Ovary (tissue), 9 donors: ENCODE measurements around the gene KDM2A. TPM values are rescaled to one million over a fixed set of nuclear protein-coding genes. Genes with fewer than 3 reads are reported as not detected.

Experiments
- DNase-seq, 5 donors: peaks; one replicate each; pipeline ENCODE4 v3.0.0-alpha.2; 2019 to 2020
- H3K27ac ChIP-seq, 2 donors: fragments of 200-600 bp; one replicate each; pipeline versions ENCODE4 v1.5.1 to v1.8.0; 2019 to 2022
- H3K27me3 ChIP-seq: fragments of 200-600 bp; one replicate; pipeline ENCODE4 v1.8.0; 2022
- H3K36me3 ChIP-seq: fragments of 200-600 bp; sonication (generic); one replicate; pipeline ENCODE4 v1.5.1; 2019
- H3K4me1 ChIP-seq: one replicate; pipeline ENCODE4 v1.8.1; 2013; ENCODE audit warnings: mild to moderate bottlenecking, moderate library complexity; ENCODE audit not compliant: insufficient read depth
- H3K4me3 ChIP-seq: fragments of 200-600 bp; sonication (generic); one replicate; pipeline ENCODE4 v1.5.1; 2017
- H3K9me3 ChIP-seq, 2 donors: fragments of 200-600 bp in 1 of 2; sonication (generic) in 1 of 2; one replicate each; pipeline versions ENCODE4 v1.5.1 to v1.8.1; 2013 to 2019; ENCODE audit warnings: mild to moderate bottlenecking in 1 of 2, moderate library complexity in 1 of 2
- CTCF ChIP-seq, 3 donors: fragments of 450-650 bp in 2 of 3; fragments of 200-600 bp in 1 of 3; IDR thresholded peaks; one replicate each; pipeline versions ENCODE4 v1.5.1 to v1.8.0; 2016 to 2022; ENCODE audit warnings: antibody characterized with exemption in 3 of 3, mild to moderate bottlenecking in 1 of 3
- EP300 ChIP-seq: sonication (generic); formaldehyde crosslinking; IDR thresholded peaks from one replicate; pipeline ENCODE4 v1.6.1; 2017; ENCODE audit warnings: antibody characterized with exemption
- POLR2A ChIP-seq: fragments of 450-650 bp; IDR thresholded peaks from one replicate; pipeline ENCODE4 v1.6.1; 2017; ENCODE audit warnings: antibody characterized with exemption, mild to moderate bottlenecking, moderate library complexity
- WGBS, 3 donors: extraction: QIAGEN DNeasy Blood & Tissue Kit in 1 of 3; methylation state at CpG; one replicate each; pipeline versions ENCODE4 v1.1.5 to v1.1.7; 2013 to 2017; 5-methylcytosine and 5-hydroxymethylcytosine counted together
- intact Hi-C, 4 donors: fragments of 100-400 bp; cut with DNase I; formaldehyde crosslinking; loops; one replicate each; pipeline versions ENCODE4 v1.11.0 to v1.15.1; 2022 to 2023
- polyA plus RNA-seq, 2 donors: library from polyadenylated mRNA; stranded (reverse); fragments of 200-250 nt in 1 of 2; fragments of 350-450 nt in 1 of 2; fragmentation: Illumina TruSeq in 1 of 2; extraction: RNeasy Lipid Tissue Mini Kit (QIAGEN cat#74804) in 1 of 2; gene quantifications; one replicate each; pipeline ENCODE4 v1.2.3, GENCODE V29; 2013 to 2014
- total RNA-seq, 7 donors: library from RNA; depleted of rRNA in 2 of 7; stranded (reverse); fragments of >200 nt in 2 of 7; fragmentation: NEBNext Ultra II Directional in 3 of 7; extraction: Animal tissue kit (Norgen Biotek cat#: 25700) in 3 of 7; gene quantifications; one replicate each; pipeline versions ENCODE4 v1.1.0 to v1.2.4, GENCODE V29; 2016 to 2023
- donor health status: DM: no; HTN: no; CAD: no; lungs with moderate emphysema.
- donor health status: DM: no; HTN: no; CAD: no.
- donor health status: Bipolar disorder and iron deficiency.
- donor health status: DM: yes; HTN: yes; CAD: no.
- donor health status: DM: no; HTN: no; CAD: no.
- donor health status: DM: yes; HTN: yes; CAD: no.

The KDM2A gene
- total and polyA plus RNA-seq, 9 donors, result 33.5 to 76.9 (median 53.0) TPM

GRCh38 chr11:67268081-67268961, 149.3 kb downstream of the KDM2A start:
- TF ChIP-seq CTCF (IDR thresholded peaks at IDR 0.05) (no peak), EP300 (no peak), POLR2A (no peak)
- Histone ChIP-seq H3K4me1 (peaks cover 31% of the 10 kb centered on the region), H3K36me3 (no peaks in the 10 kb centered on the region), H3K27me3 (no peaks in the 10 kb centered on the region), H3K4me3 (peak overlapping the region; percentile 17), H3K27ac (no peak overlapping the region), H3K9me3 (no peaks in the 10 kb centered on the region)
- DNase-seq, result peak in 1 of 5 donors; percentile 21
- intact Hi-C loops, result loop anchor here in 1 of 4 donors (5.0 kb wide), 1 partner anchor 49 kb away; no protein-coding TSS in a partner anchor
- 61 to 67% (median 63%) methylated on average over 21 of the region's 21 CpGs for WGBS, 3 donors

- peaks cover 34% of the 10 kb centered on the region for H3K4me1 ChIP-seq
- no peak overlapping the region for H3K27ac ChIP-seq
- H3K36me3 ChIP-seq, result no peaks in the 10 kb centered on the region
- intact Hi-C loops, result loop anchor here in 1 of 4 donors (5.0 kb wide), 1 partner anchor 48 kb away; no protein-coding TSS in a partner anchor
- H3K9me3 ChIP-seq, result no peaks in the 10 kb centered on the region
- H3K27me3 ChIP-seq, result no peaks in the 10 kb centered on the region
- H3K4me3 ChIP-seq, result no peak overlapping the region
- no peak for TF ChIP-seq CTCF (IDR thresholded peaks at IDR 0.05)
- TF ChIP-seq EP300, result no peak
- no peak for TF ChIP-seq POLR2A
- 79 to 90% (median 85%) methylated on average over 13 of the region's 13 CpGs for WGBS, 3 donors
- DNase-seq, result peak in 3 of 5 donors; percentile 18 to 30 (median 19)
Measured at GRCh38 chr11:67268962-67269268, 149.9 kb downstream of the KDM2A start.

GRCh38 chr11:67269401-67270255, 150.6 kb downstream of the KDM2A start:
- Histone ChIP-seq H3K4me3 (no peak overlapping the region), H3K27ac (peak overlapping the region in 1 of 2 donors; percentile 54), H3K9me3 (no peaks in the 10 kb centered on the region), H3K4me1 (peaks cover 37% of the 10 kb centered on the region), H3K36me3 (no peaks in the 10 kb centered on the region), H3K27me3 (no peaks in the 10 kb centered on the region)
- TF ChIP-seq CTCF (IDR thresholded peaks at IDR 0.05) (no peak), POLR2A (no peak), EP300 (no peak)
- peak in 4 of 5 donors; percentile 19 to 41 (median 38) for DNase-seq
- 35 to 43% (median 37%) methylated on average over 15 of the region's 15 CpGs for WGBS, 3 donors
- intact Hi-C loops, result loop anchor here in 2 of 4 donors (5.0 to 10.0 kb wide), 3 partner anchors 38 to 125 kb away; partner anchors contain the start of gene RAD9A (in 1 of the 2)
